Kidney capillary endothelial cell (primary cell): ENCODE measurements around the gene WFDC11.

Experiments
- DNase-seq: peaks from one replicate; pipeline ENCODE4 v3.0.0-alpha.2; 2018; ENCODE audit warnings: low spot score

Gene WFDC11

GRCh38 chr20:45626540-45626939 is 43.5 kb downstream of the WFDC11 start:
- no peak for DNase-seq

- no peak for DNase-seq
Measured at GRCh38 chr20:45621593-45621992, 48.4 kb downstream of the WFDC11 start.

- no peak for DNase-seq
Measured at GRCh38 chr20:45617591-45617990, 52.4 kb downstream of the WFDC11 start.

DNA sequence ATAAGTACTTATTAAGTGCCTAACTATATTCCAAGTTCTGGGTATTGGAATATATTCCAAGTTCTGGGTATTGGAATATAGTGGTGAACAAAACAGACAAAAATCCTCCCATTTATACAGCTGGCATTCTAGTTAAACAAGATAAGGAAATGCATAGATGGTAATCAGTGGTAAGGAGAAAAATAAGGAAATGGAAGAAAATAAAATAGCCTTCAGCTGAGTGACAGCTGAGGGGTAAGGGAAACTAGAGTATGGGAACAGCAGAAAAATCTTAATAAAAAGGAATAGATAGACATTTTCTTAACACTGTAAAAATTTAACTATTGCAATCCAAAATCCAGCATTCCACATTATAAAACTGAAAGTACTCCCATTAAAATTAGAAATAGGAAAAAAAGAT is 57.7 kb downstream of the WFDC11 start:
- DNase-seq, result no peak

DNA sequence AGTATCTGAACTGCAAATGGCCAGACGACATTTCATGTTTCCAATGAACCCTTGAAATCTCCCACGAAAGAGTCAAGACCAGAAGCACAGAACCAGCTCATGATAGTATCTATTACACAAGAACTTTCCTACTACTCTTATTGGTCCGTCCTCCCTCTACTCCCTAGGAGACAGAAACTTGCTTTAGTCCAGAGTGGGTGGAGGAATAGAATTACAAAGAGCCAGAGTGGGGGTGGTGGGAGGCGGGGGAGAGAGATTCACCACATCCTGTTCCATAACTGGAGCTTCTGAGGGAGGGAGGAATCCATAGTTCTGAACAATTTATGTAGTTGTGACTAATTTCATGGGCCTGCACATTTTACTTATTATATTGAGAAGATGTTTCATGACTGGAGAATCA is 59.0 kb downstream of the WFDC11 start:
- DNase-seq, result no peak

GRCh38 chr20:45607810-45608209 is 62.2 kb downstream of the WFDC11 start:
- no peak for DNase-seq
